ENCODE data around the gene NOMO2.
"Not testable (repeated sequence)": the region's sequence is repeated elsewhere in the genome, so short reads cannot be mapped to it uniquely, and the experiment has no call there.

Gene NOMO2

DNA sequence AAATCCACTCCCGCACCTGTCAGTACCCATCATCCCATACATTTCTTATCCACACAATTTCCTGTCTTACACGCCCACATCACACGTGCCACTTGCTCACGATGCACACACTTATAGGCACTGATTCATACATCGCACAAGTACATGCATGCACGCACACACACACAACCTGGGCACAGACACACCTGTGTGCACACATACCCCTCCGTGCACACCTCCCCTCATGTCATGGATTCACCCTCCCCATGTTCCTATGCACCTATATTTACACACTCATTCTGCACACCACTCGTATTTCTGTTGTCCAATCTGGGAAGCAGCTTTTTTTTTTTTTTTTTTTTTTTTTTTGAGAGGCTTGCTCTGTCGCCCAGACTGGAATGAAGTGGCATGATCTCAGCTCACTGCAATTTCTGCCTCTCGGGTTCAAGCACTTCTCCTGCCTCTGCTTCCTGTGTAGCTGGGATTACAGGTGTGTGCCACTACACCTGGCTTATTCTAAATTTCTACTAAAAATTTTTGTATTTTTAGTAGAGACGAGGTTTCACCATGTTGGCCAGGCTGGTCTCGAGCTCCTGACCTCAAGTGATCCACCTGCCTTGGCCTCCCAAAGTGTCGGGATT is 13.5 kb upstream of the NOMO2 start:
- not testable (repeated sequence) for DNase-seq (ENCODE audit: low spot score)

DNA sequence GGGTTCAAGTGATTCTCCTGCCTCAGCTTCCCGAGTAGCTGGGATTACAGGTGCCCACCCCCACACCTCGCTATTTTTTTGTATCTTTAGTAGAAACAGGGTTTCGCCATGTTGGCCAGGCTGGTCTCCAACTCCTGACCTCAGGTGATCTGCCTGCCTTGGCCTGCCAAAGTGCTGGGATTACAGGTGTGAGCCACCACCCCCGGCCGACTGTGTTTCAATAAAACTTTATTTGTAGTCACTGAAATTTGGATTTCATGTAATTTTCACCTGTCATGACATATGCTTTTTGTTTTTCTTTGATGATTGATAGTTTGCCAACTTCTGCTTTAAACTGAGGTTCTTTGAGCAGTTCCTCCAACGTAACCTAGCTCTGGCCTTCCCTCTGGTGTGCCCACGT is 12.0 kb upstream of the NOMO2 start:
- not testable (repeated sequence) for DNase-seq (ENCODE audit: low spot score)

DNA sequence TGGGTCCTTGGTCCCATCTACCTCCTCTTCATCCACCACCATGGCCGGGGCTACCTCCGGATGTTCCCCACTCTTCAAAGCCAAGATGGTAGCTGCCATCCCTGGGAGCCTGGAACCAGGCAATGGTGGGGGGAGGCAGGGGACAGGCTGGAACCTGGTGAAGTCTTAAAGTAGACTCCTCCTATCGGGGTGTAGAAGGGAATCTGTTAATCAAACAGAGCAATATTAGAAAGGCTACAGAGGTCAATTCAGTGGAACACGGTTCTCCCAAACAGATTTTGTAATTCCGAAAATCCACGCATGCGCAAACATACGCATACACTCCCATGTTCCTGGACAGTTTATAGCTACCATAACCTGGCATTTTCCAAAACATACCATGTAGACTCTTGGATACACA is 11.1 kb upstream of the NOMO2 start:
- not testable (repeated sequence) for DNase-seq (ENCODE audit: low spot score)

- not testable (repeated sequence) for DNase-seq (ENCODE audit: low spot score)
Measured at GRCh38 chr16:18571307-18571850, 9.5 kb upstream of the NOMO2 start.

DNA sequence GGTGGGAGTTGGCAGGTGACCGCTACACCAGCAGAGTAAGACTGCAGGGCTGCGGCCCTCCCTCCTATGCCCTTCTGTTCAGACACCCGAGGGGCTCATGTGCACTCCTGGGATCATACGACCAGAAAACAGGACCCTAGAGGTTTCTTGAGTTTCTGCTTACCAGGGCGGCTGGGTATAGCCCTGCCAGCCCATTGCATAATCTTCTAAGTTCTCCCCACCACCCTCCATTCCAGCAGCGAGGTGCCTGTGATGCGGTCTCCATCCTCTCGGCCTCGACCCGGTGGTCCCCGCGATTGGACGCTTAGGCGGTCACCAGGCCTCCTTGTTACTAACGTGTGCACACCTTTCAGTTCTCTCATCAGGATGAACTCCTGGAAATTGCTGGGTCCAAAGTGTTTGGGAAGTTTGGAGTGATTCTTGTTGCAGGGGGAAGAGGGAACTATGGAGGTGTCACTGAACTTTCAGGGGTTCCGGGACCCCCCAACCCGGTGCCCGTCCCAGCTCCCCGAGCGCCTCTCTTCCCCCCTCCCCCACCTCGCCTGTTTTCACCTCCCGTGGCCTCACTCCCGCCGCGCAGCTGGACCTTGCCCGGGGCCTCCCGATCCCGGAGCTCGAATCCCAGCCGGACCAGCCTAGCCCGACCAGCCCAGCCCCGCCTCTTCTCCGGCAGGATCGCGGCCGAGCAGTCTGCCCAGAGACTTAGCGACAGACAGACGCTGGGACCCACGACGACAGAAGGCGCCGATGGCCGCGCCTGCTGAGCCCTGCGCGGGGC is 8.8 kb upstream of the NOMO2 start:
- DNase-seq (ENCODE audit: low spot score): not testable (repeated sequence)

DNA sequence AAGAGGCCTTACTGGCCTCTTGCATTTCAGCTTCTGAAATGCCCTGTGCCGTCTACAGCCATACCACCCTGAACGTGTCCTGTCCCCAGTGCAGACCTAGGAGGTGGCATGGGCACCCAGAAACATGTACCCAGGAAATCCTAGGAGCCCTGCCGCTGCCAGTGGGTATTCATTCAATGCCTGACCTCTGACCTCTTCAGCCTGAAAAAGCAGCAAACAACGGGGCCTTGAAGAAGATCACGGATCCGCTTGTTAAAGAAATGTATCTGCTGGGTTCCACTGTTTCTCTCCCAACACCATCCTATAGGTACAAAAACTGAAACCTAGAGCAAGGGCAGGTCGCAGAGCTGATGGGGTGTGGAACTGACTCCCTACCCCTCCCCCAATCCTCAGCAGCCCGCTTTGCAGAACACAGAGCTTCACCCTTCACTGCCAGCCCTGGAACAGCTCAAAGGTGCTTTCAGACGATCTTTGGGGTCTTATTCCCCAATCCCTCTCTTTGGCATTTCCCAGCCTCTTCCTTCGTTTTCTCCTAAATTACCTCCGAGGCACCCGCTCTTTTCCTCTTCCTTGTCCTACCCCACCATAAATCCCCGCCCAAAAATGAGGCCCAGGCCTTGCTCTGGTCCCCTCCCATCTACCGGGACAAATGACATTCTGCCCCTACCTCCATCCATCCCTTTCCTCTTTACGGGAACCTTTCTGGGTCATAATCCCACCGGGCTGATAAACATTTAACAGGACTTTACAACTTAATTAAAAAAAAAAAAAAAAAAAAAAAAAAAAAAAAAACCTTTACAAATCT is 1.3 kb downstream of the NOMO2 start:
- DNase-seq (ENCODE audit: low spot score): not testable (repeated sequence)

DNA sequence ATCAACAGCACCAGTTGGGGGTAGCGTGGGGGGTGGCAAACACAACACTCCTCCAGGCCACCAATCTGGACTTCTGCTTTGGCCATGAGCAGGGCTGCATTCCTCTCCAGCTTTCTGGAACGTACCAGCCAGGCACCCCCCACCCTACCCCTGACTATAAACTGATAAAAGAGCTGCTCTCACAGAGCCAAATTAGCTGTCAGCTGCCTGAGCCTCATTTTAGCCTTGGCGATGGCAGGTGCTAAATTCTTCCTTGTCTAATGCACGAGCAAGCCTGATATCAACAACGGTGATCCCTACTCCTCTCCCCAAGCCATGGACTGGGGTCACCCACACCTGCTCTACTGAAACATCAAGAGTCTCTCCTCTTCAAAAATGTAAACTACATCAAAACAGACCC is 8.2 kb downstream of the NOMO2 start:
- not testable (repeated sequence) for DNase-seq (ENCODE audit: low spot score)

DNA sequence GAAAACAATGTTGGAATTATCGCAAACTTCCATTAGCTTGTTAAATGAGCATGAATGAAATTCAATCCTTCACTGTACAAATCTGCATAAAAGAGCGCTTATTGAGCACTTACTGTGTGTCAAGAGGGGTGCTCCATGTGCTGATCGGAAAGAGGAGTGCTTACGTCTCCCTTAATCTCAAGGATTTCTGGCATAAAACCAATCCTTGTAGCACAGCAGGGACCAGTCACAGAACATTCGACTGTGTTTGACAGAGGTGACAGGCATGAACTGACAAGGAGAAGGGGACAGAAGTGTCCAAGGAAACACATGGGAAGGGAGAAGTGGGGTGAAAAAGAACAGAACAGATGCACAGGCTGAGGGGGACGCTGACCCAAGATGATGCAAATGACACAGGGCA is 14.5 kb downstream of the NOMO2 start:
- DNase-seq (ENCODE audit: low spot score): not testable (repeated sequence)

GRCh38 chr16:18546853-18547252 is 15.0 kb downstream of the NOMO2 start:
- DNase-seq (ENCODE audit: low spot score): not testable (repeated sequence)

- DNase-seq (ENCODE audit: low spot score): not testable (repeated sequence)
Measured at GRCh38 chr16:18544232-18545081, 17.4 kb downstream of the NOMO2 start.

DNA sequence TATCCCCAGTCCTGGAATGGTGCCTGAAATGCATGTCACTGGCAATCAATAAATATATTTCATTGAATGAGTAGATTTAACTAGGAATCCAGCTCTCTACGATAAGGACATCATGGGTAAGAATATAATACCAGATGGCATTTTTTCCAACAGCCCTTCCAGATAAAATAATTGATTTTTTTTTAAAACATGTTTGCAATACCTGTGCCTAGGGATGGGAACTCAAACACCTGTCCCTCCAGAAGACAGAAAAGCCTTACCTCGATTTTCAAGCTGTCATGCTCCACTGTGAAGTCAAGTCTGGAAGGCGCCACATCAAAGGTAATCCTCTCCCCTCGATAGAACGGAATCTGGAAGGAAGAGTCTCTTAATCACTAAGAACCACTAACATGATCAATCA is 20.0 kb downstream of the NOMO2 start:
- DNase-seq (ENCODE audit: low spot score): not testable (repeated sequence)

DNA sequence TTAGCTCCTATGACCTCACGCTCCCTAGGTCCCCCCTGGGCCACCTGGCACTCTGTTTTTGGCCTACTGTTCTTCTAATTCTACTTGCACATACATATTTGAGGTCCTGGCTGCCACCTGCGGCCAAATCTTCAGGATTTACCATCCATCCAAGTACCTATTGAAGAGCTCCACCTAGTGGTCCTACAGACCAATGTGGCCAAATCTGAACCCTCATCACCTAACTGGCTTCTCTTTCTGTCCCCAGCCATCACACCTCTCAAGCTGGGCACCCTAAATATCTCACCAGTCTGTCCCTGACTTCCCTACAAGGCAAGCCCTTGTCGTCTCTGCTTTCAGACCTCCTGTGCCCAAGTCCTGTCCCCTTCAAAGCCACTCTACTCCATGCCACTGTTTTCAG is 24.9 kb downstream of the NOMO2 start:
- not testable (repeated sequence) for DNase-seq (ENCODE audit: low spot score)

GRCh38 chr16:18535519-18536168 is 26.3 kb downstream of the NOMO2 start:
- not testable (repeated sequence) for DNase-seq (ENCODE audit: low spot score)

- DNase-seq (ENCODE audit: low spot score): not testable (repeated sequence)
Measured at GRCh38 chr16:18534308-18534707, 27.6 kb downstream of the NOMO2 start.

DNA sequence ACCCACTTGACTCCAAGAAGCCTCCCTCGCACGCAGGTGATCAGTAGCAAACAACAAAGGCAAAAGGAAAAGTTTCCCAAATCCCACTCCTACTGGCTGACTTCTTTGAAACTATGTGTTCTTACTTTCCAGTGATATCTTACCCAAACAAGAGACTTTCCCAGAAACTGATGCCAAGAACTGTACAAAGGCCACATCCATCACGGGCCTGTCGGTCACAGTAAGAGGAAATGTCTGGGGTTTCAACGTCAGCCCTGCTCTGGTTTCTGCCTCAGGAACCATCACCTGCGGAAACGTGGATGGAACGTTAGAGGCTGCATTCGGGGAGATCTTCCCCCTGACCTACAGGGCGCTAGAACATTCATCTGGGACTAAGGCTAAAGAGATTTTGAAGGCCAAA is 30.6 kb downstream of the NOMO2 start:
- DNase-seq (ENCODE audit: low spot score): not testable (repeated sequence)

- DNase-seq (ENCODE audit: low spot score): not testable (repeated sequence)
Measured at GRCh38 chr16:18530329-18530728, 31.6 kb downstream of the NOMO2 start.

GRCh38 chr16:18526547-18526946 is 35.4 kb downstream of the NOMO2 start:
- not testable (repeated sequence) for DNase-seq (ENCODE audit: low spot score)

DNA sequence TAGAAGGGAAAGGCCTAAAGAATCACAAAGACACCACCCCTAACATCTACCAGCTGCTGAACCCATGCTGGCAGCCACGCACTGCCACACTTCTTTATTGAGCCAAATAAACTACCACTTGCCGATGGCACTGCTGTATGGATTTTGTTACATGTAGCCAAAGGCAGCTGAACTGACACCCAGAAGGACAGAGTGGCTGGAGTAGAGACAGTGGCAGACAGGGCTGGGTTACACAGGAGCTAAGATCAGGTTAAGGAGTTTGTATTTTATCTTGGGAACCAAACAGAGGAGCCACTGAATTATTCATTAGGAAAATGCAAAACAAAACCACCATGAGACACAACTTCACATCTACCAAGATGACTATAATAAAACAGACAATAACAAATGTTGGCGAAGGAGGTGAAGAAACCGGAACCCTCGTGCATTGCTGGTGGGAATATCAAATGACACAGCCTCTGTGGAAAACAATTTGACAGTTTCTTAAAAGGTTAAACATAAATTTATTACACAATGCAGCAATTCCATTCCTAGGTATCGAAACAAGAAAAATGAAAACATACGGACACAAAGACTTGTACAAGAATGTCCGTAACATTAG is 35.9 kb downstream of the NOMO2 start:
- DNase-seq (ENCODE audit: low spot score): not testable (repeated sequence)

DNA sequence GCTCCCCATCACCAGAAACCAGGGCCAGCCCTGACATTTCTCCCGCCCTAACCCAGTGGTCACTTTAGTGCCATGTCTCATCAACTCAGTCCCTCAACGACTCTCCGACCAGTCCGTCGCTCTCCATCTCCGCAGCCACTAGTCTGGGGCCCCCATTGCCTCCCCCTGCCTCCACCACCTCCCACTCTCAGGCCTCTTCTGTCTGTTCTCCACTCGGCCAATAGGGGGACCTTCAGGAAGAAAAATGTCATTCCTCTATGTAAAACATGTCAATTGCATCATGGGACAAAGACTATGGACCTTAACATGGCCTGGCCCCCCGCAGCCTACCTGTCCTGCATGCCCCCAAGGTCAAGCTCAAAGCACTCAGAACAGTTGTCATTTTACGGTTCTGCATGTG is 39.3 kb downstream of the NOMO2 start:
- not testable (repeated sequence) for DNase-seq (ENCODE audit: low spot score)

DNA sequence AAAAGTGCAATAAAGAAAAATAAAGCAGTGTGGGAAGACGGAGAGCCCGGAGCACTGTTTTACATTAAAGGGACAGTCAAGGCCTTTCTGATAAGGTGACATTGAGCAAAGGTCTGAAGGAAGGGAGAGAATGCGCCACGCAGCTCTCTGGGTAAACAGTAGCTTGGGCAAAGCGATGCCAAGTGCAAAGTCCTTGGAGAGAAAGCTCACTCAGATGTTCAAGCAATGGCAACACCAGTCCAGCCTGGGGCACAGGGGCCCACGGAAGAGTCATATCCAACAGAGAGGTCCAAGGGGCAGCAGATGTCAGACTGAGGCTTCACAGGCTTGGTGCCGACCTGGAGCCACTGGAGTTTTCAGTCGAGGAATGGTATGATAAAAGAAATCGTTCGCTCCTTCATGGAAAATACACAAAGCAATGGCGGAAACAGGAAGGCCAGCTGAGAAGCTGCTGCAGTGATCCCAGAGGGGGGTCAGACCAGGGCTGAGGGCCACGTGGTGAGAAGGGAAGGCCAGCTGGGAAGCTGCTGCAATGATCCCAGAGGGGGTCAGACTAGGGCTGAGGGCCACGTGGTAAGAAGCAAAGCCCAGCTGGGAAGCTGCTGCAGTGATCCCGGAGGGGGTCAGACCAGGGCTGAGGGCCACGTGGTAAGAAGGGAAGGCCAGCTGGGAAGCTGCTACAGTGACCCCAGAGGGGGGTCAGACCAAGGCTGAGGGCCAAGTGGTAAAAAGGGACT is 40.3 kb downstream of the NOMO2 start:
- DNase-seq (ENCODE audit: low spot score): not testable (repeated sequence)

Data from putamen (tissue), 1 donor.